ENCODE results near the gene EML1.

The EML1 gene

DNA sequence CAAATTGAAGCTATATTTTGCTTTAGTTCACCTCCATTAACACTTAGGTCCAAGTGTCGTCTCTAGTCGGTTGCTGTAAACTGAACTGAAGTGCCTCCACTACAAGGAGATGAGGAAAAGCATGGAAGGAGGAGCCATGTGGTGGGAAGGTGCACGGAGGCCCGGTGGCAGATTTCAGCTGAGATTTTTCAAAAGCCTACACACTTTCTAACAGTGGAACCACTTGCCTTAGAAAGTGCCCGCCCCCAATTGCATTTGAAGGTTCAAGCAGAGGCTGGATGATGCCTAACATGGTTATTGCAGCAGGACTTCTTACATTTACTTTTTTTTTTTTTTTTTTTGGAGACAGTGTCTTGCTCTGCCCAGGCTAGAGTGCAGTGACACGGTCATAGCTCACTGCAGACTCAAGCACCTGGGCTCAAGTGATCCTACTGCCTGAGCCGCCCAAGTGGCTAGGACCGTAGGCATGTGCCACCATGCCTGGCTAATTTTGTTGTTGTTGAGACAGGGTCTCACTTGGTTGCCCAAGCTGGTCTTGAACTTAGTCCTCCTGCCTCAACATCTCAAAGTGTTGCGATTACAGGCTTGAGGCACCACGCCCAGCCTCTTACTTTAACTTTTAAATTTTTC is 27.6 kb downstream of the EML1 start:
- H3K79me2 ChIP-seq (ENCODE audit: control insufficient read depth, insufficient read depth, low read length): no peaks in the 10 kb centered on the region
- no peak overlapping the region for H3K56ac ChIP-seq (ENCODE audit: low read length)
- H4K8ac ChIP-seq (ENCODE audit: low read depth, low read length): no peak overlapping the region
- H3K36me3 ChIP-seq (ENCODE audit: control insufficient read depth, insufficient read depth, low read length): no peaks in the 10 kb centered on the region
- H3K27me3 ChIP-seq (ENCODE audit: insufficient read depth, low read length, poor library complexity): no peaks in the 10 kb centered on the region
- no peak overlapping the region for H3K9ac ChIP-seq (ENCODE audit: low read length)
- no peaks in the 10 kb centered on the region for H3K4me1 ChIP-seq (ENCODE audit: control insufficient read depth, low read depth, low read length)
- no peak overlapping the region for H2BK15ac ChIP-seq (replicated peaks; ENCODE audit: low read depth)
- no peak overlapping the region for H3K4me3 ChIP-seq (ENCODE audit: low read length)
- H3K79me1 ChIP-seq (ENCODE audit: low read length): no peaks in the 10 kb centered on the region
- no peak overlapping the region for H3K4me2 ChIP-seq (ENCODE audit: low read length)
- no peak overlapping the region for H2BK5ac ChIP-seq (ENCODE audit: low read length)
- no peak overlapping the region for H3K23ac ChIP-seq (ENCODE audit: low read length)
- no peak overlapping the region for H2BK120ac ChIP-seq (ENCODE audit: low read depth, low read length)
- no CpG with 5 or more reads among the region's 10 CpGs for WGBS (ENCODE audit: extremely low coverage, insufficient coverage, low lambda C conversion rate)
- DNase-seq: no peak
- H2AK5ac ChIP-seq (ENCODE audit: low read length): no peak overlapping the region
- no peak overlapping the region for H4K5ac ChIP-seq (ENCODE audit: low read length)
- H3K27ac ChIP-seq (ENCODE audit: low read depth, low read length): no peak overlapping the region
- no peak overlapping the region for H3K4ac ChIP-seq (ENCODE audit: low read depth, low read length)
- no peak overlapping the region for H3K18ac ChIP-seq (ENCODE audit: low read length)

DNA sequence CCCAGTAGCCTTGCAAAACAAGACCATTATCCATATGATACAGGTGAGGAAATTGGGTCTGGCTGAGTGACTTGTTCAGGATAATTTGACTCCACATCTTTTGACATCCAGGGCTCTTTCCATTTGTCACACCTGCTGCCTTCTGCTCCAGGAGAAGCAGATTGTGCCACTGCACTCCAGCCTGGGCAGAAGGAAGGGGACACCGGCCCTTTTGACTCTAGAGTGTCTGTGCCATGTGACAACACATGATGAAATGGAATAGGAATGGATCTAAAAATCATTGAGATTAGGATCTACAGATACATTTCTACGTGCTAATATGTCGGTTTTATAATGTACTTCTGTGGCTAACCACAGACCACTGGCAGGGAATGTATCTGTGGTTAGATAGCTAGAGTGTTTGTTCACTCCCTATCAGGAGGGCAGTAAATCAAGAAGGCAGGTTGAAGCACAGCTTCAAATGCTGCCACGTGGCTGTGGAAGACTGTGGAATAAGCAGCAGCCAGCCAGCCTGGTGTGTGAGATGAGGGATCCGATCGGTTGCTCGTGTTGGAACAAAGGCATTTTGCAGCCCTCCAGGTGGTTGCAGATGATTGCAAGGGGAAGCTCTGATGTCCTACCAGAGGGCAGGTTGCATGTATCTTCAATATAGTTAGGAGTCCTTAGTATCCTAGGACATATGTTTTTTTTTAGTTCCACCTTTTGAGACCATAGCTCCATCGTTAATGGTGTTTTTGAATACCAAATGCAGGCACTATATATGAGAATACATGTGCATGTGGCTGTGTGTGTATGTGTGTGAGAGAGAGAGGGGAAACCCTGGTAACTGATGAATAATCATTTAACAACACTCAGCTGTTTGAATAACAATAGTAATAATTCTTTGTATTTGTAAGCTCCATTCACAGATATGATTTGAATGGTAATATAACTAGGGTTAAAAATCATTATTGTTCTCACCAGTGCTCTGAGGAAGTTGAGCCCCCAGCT is 28.6 kb downstream of the EML1 start:
- WGBS (ENCODE audit: extremely low coverage, insufficient coverage, low lambda C conversion rate): no CpG with 5 or more reads among the region's 8 CpGs
- Histone ChIP-seq H3K27me3 (ENCODE audit: insufficient read depth, low read length, poor library complexity) (no peaks in the 10 kb centered on the region), H2BK5ac (ENCODE audit: low read length) (no peak overlapping the region)

DNA sequence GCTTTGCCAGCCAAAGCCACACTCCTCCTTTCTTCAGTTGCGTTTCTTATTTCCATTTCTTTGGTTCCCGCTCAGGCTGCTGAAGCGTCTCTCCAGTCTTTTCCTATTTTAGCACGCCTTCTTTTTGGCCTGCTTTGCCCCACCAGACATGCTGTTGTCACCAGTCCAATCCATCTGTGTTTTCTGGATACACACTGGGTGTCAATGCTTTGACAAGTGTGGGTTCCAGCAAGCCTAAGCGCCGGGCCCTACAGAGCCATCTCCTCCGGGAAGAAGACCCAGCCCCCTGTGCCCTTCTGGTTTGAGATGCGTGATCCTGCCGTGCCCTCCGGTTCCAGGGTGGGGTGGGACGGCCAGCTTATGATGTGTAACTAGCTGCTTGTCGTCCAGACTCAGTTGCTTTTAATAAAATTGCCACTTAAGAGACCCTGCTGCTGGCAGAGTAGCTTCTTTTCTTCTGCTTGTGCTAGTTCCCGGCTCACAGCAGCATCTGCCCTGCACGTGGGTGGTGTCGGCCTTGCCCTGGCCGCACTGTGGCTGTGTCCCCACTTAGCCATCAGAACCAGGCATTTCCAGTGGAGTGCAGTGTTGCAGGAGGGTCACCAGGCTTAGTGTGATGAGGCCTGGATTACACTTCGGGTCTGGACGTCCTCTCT is 29.7 kb downstream of the EML1 start:
- Histone ChIP-seq H4K8ac (ENCODE audit: low read depth, low read length) (no peak overlapping the region), H2BK120ac (ENCODE audit: low read depth, low read length) (no peak overlapping the region), H3K79me2 (ENCODE audit: control insufficient read depth, insufficient read depth, low read length) (no peaks in the 10 kb centered on the region), H3K23ac (ENCODE audit: low read length) (no peak overlapping the region), H2BK15ac (replicated peaks; ENCODE audit: low read depth) (no peak overlapping the region), H2BK5ac (ENCODE audit: low read length) (no peak overlapping the region), H2AK5ac (ENCODE audit: low read length) (no peak overlapping the region), H3K36me3 (ENCODE audit: control insufficient read depth, insufficient read depth, low read length) (no peaks in the 10 kb centered on the region), H3K4me3 (ENCODE audit: low read length) (no peak overlapping the region), H3K4ac (ENCODE audit: low read depth, low read length) (no peak overlapping the region), H3K4me1 (ENCODE audit: control insufficient read depth, low read depth, low read length) (no peaks in the 10 kb centered on the region), H3K9ac (ENCODE audit: low read length) (no peak overlapping the region), H3K27me3 (ENCODE audit: insufficient read depth, low read length, poor library complexity) (no peaks in the 10 kb centered on the region), H4K5ac (ENCODE audit: low read length) (no peak overlapping the region), H3K27ac (ENCODE audit: low read depth, low read length) (no peak overlapping the region), H3K4me2 (ENCODE audit: low read length) (no peak overlapping the region), H3K56ac (ENCODE audit: low read length) (no peak overlapping the region), H3K18ac (ENCODE audit: low read length) (no peak overlapping the region), H3K79me1 (ENCODE audit: low read length) (no peaks in the 10 kb centered on the region)
- DNase-seq: no peak
- WGBS (ENCODE audit: extremely low coverage, insufficient coverage, low lambda C conversion rate): no CpG with 5 or more reads among the region's 18 CpGs

More for the DNA sequence above, 28.6 kb downstream of the EML1 start:
- H2BK120ac ChIP-seq (ENCODE audit: low read depth, low read length): no peak overlapping the region
- H3K79me2 ChIP-seq (ENCODE audit: control insufficient read depth, insufficient read depth, low read length): no peaks in the 10 kb centered on the region
- DNase-seq: no peak
- H3K23ac ChIP-seq (ENCODE audit: low read length): no peak overlapping the region
- H3K4ac ChIP-seq (ENCODE audit: low read depth, low read length): no peak overlapping the region
- no peak overlapping the region for H3K4me3 ChIP-seq (ENCODE audit: low read length)
- H2AK5ac ChIP-seq (ENCODE audit: low read length): no peak overlapping the region
- H2BK15ac ChIP-seq (replicated peaks; ENCODE audit: low read depth): no peak overlapping the region
- H3K9ac ChIP-seq (ENCODE audit: low read length): no peak overlapping the region
- H3K4me2 ChIP-seq (ENCODE audit: low read length): no peak overlapping the region
- no peak overlapping the region for H3K18ac ChIP-seq (ENCODE audit: low read length)
- H3K56ac ChIP-seq (ENCODE audit: low read length): no peak overlapping the region
- no peak overlapping the region for H4K5ac ChIP-seq (ENCODE audit: low read length)
- H3K36me3 ChIP-seq (ENCODE audit: control insufficient read depth, insufficient read depth, low read length): no peaks in the 10 kb centered on the region
- no peak overlapping the region for H3K27ac ChIP-seq (ENCODE audit: low read depth, low read length)
- no peaks in the 10 kb centered on the region for H3K79me1 ChIP-seq (ENCODE audit: low read length)
- H4K8ac ChIP-seq (ENCODE audit: low read depth, low read length): no peak overlapping the region
- no peaks in the 10 kb centered on the region for H3K4me1 ChIP-seq (ENCODE audit: control insufficient read depth, low read depth, low read length)

DNA sequence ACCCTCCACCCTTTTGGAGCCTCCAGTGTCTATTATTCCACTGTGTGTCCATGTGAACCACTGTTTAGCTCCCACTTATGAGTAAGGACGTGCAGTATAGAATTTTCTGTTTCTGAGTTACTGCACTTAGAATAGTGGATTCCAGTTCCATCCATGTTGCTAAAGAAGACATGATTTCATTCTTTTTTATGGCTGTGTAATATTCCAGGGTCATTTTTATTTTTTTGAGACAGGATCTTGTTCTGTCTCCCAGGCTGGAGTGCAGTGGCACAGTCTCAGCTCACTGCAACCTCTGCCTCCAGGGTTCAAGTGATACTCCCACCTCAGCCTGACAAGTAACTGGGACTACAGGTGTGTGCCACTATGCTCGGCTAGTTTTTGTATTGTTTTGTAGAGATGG is 31.6 kb downstream of the EML1 start:
- no CpG with 5 or more reads among the region's 2 CpGs for WGBS (ENCODE audit: extremely low coverage, insufficient coverage, low lambda C conversion rate)

DNA sequence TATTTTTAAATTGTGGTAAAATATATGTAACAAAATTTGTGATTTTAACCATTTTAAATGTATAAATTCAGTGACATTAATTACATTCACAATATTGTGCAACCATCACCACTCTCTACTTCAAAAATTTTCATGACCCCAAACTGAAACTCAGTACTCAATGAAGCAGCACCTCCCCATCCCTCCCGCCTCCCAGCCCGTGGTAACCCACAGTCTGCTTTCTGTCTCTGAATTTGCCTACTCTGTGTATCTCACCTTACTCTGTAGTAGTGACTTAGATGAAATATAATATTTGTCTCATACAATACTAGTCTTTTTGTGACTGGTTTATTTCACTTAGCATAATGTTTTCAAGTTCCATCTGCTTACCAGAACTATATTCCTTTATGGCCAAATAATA is 36.2 kb downstream of the EML1 start:
- no peak for DNase-seq
- no peak overlapping the region for H3K4me2 ChIP-seq (ENCODE audit: low read length)
- no peak overlapping the region for H4K8ac ChIP-seq (ENCODE audit: low read depth, low read length)
- no peak overlapping the region for H2BK120ac ChIP-seq (ENCODE audit: low read depth, low read length)
- no peak overlapping the region for H2BK5ac ChIP-seq (ENCODE audit: low read length)
- H3K4me3 ChIP-seq (ENCODE audit: low read length): no peak overlapping the region
- no peak overlapping the region for H2AK5ac ChIP-seq (ENCODE audit: low read length)
- no peak overlapping the region for H3K23ac ChIP-seq (ENCODE audit: low read length)
- H3K27ac ChIP-seq (ENCODE audit: low read depth, low read length): no peak overlapping the region
- H3K18ac ChIP-seq (ENCODE audit: low read length): no peak overlapping the region
- no peaks in the 10 kb centered on the region for H3K27me3 ChIP-seq (ENCODE audit: insufficient read depth, low read length, poor library complexity)
- no peak overlapping the region for H2BK15ac ChIP-seq (replicated peaks; ENCODE audit: low read depth)
- H3K36me3 ChIP-seq (ENCODE audit: control insufficient read depth, insufficient read depth, low read length): no peaks in the 10 kb centered on the region
- H3K56ac ChIP-seq (ENCODE audit: low read length): no peak overlapping the region
- H4K5ac ChIP-seq (ENCODE audit: low read length): no peak overlapping the region
- WGBS (ENCODE audit: extremely low coverage, insufficient coverage, low lambda C conversion rate): no CpG with 5 or more reads among the region's 2 CpGs
- no peaks in the 10 kb centered on the region for H3K4me1 ChIP-seq (ENCODE audit: control insufficient read depth, low read depth, low read length)
- no peaks in the 10 kb centered on the region for H3K79me1 ChIP-seq (ENCODE audit: low read length)
- no peak overlapping the region for H3K4ac ChIP-seq (ENCODE audit: low read depth, low read length)
- H3K9ac ChIP-seq (ENCODE audit: low read length): no peak overlapping the region
- no peaks in the 10 kb centered on the region for H3K79me2 ChIP-seq (ENCODE audit: control insufficient read depth, insufficient read depth, low read length)

More for the DNA sequence above, 31.6 kb downstream of the EML1 start:
- H2AK5ac ChIP-seq (ENCODE audit: low read length): no peak overlapping the region
- DNase-seq: no peak
- H3K4ac ChIP-seq (ENCODE audit: low read depth, low read length): no peak overlapping the region
- no peak overlapping the region for H4K8ac ChIP-seq (ENCODE audit: low read depth, low read length)
- no peaks in the 10 kb centered on the region for H3K36me3 ChIP-seq (ENCODE audit: control insufficient read depth, insufficient read depth, low read length)
- H2BK15ac ChIP-seq (replicated peaks; ENCODE audit: low read depth): no peak overlapping the region
- H2BK120ac ChIP-seq (ENCODE audit: low read depth, low read length): no peak overlapping the region
- H3K4me3 ChIP-seq (ENCODE audit: low read length): no peak overlapping the region
- no peak overlapping the region for H3K18ac ChIP-seq (ENCODE audit: low read length)
- no peak overlapping the region for H3K27ac ChIP-seq (ENCODE audit: low read depth, low read length)
- H3K9ac ChIP-seq (ENCODE audit: low read length): no peak overlapping the region
- no peaks in the 10 kb centered on the region for H3K27me3 ChIP-seq (ENCODE audit: insufficient read depth, low read length, poor library complexity)
- no peak overlapping the region for H3K56ac ChIP-seq (ENCODE audit: low read length)
- H3K23ac ChIP-seq (ENCODE audit: low read length): no peak overlapping the region
- no peak overlapping the region for H2BK5ac ChIP-seq (ENCODE audit: low read length)
- H3K79me2 ChIP-seq (ENCODE audit: control insufficient read depth, insufficient read depth, low read length): no peaks in the 10 kb centered on the region
- no peaks in the 10 kb centered on the region for H3K79me1 ChIP-seq (ENCODE audit: low read length)
- H3K4me1 ChIP-seq (ENCODE audit: control insufficient read depth, low read depth, low read length): no peaks in the 10 kb centered on the region
- no peak overlapping the region for H3K4me2 ChIP-seq (ENCODE audit: low read length)
- no peak overlapping the region for H4K5ac ChIP-seq (ENCODE audit: low read length)
